ENCODE results near the gene GCH1.

The GCH1 gene

GRCh38 chr14:54796961-54797360 lies 105.7 kb downstream of the GCH1 start:
- DNase-seq (ENCODE audit: low read depth in 1 of 2, low spot score in 1 of 2) = no peak
- Histone ChIP-seq H3K4me3 (replicated peaks; ENCODE audit: insufficient read depth, low read length) (no peak overlapping the region), H3K27ac (replicated peaks) (no peak overlapping the region), H3K27me3 (ENCODE audit: insufficient read depth, poor library complexity, severe bottlenecking) (peaks cover 4% of the 10 kb centered on the region)
- TF ChIP-seq POLR2AphosphoS5 (IDR thresholded peaks at IDR 0.05; ENCODE audit: low read depth) (no peak), SPI1 (IDR thresholded peaks at IDR 0.05; ENCODE audit: borderline replicate concordance, low read depth) (no peak), REST (IDR thresholded peaks at IDR 0.05; ENCODE audit: insufficient replicate concordance, low read depth) (no peak), GABPA (IDR thresholded peaks at IDR 0.05; ENCODE audit: low read depth) (no peak)
- TF ChIP-seq, protein P1, sequence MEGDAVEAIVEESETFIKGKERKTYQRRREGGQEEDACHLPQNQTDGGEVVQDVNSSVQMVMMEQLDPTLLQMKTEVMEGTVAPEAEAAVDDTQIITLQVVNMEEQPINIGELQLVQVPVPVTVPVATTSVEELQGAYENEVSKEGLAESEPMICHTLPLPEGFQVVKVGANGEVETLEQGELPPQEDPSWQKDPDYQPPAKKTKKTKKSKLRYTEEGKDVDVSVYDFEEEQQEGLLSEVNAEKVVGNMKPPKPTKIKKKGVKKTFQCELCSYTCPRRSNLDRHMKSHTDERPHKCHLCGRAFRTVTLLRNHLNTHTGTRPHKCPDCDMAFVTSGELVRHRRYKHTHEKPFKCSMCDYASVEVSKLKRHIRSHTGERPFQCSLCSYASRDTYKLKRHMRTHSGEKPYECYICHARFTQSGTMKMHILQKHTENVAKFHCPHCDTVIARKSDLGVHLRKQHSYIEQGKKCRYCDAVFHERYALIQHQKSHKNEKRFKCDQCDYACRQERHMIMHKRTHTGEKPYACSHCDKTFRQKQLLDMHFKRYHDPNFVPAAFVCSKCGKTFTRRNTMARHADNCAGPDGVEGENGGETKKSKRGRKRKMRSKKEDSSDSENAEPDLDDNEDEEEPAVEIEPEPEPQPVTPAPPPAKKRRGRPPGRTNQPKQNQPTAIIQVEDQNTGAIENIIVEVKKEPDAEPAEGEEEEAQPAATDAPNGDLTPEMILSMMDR (IDR thresholded peaks at IDR 0.05; ENCODE audit: insufficient read depth, low read length) = no peak

- no peak for DNase-seq (ENCODE audit: low read depth in 1 of 2, low spot score in 1 of 2)
- no peaks in the 10 kb centered on the region for H3K27me3 ChIP-seq (ENCODE audit: insufficient read depth, poor library complexity, severe bottlenecking)
- no peak overlapping the region for H3K4me3 ChIP-seq (replicated peaks; ENCODE audit: insufficient read depth, low read length)
- TF ChIP-seq SPI1 (IDR thresholded peaks at IDR 0.05; ENCODE audit: borderline replicate concordance, low read depth) = no peak
- TF ChIP-seq REST (IDR thresholded peaks at IDR 0.05; ENCODE audit: insufficient replicate concordance, low read depth) = no peak
- TF ChIP-seq GABPA (IDR thresholded peaks at IDR 0.05; ENCODE audit: low read depth) = no peak
- no peak for TF ChIP-seq POLR2AphosphoS5 (IDR thresholded peaks at IDR 0.05; ENCODE audit: low read depth)
- TF ChIP-seq, protein P1 (IDR thresholded peaks at IDR 0.05; ENCODE audit: insufficient read depth, low read length) = no peak
- H3K27ac ChIP-seq (replicated peaks) = no peak overlapping the region
These were observed 107.8 kb downstream of the GCH1 start for GRCh38 chr14:54794796-54795195.

GRCh38 chr14:54794159-54794558 lies 108.5 kb downstream of the GCH1 start:
- no peak for DNase-seq (ENCODE audit: low read depth in 1 of 2, low spot score in 1 of 2)
- no peak overlapping the region for H3K4me3 ChIP-seq (replicated peaks; ENCODE audit: insufficient read depth, low read length)
- TF ChIP-seq GABPA (IDR thresholded peaks at IDR 0.05; ENCODE audit: low read depth) = no peak
- TF ChIP-seq SPI1 (IDR thresholded peaks at IDR 0.05; ENCODE audit: borderline replicate concordance, low read depth) = no peak
- no peak for TF ChIP-seq POLR2AphosphoS5 (IDR thresholded peaks at IDR 0.05; ENCODE audit: low read depth)
- no peak for TF ChIP-seq REST (IDR thresholded peaks at IDR 0.05; ENCODE audit: insufficient replicate concordance, low read depth)
- TF ChIP-seq, protein P1 (IDR thresholded peaks at IDR 0.05; ENCODE audit: insufficient read depth, low read length) = no peak
- no peak overlapping the region for H3K27ac ChIP-seq (replicated peaks)
- no peaks in the 10 kb centered on the region for H3K27me3 ChIP-seq (ENCODE audit: insufficient read depth, poor library complexity, severe bottlenecking)

Measured in HL-60 (cell line).